Panc1 (cell line): Measurements from ENCODE around the gene MKKS.

Experiments
- CTCF ChIP-seq: fragments of 450-650 bp; IDR thresholded peaks from 2 replicates; pipeline ENCODE4 v1.5.1; 2017; ENCODE audit warnings: mild to moderate bottlenecking
- POLR2AphosphoS5 ChIP-seq: IDR thresholded peaks from 2 replicates; pipeline ENCODE4 v1.6.1; 2012; ENCODE audit warnings: mild to moderate bottlenecking, low read depth, low read length, moderate library complexity
- REST ChIP-seq, 2 experiments: IDR thresholded peaks; 2 replicates each; pipeline ENCODE4 v1.6.1; 2011 to 2012; ENCODE audit warnings: low read depth in 2 of 2, control low read depth in 1 of 2, low read length in 1 of 2, mild to moderate bottlenecking in 1 of 2, moderate library complexity in 1 of 2; ENCODE audit not compliant: insufficient read depth in 1 of 2
- SIN3A ChIP-seq: IDR thresholded peaks from 2 replicates; pipeline ENCODE4 v1.6.1; 2012; ENCODE audit warnings: low read depth, mild to moderate bottlenecking, low read length, moderate library complexity, borderline replicate concordance; ENCODE audit not compliant: insufficient read depth

DNA sequence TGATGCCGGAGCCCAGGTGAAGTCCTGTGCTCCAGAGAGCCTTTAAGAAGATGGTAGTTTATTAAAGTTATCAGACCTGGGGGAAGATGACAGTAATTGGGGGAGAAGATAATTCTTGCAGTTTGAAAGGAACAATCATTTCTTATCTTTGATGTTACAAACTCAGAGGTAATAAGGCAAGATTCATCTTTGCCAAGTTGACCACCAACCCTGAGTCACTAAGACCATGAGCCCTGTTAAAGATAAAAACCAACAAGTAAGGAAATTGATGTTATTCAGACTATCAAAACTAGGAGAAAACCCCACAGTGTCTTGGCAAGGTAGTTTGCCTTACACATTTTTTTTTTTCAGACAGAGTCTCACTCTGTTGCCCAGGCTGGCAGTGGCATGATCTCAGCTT, 73.1 kb downstream of the MKKS start:
- TF ChIP-seq CTCF = no peak
- no peak for TF ChIP-seq SIN3A
- TF ChIP-seq REST (IDR thresholded peaks at IDR 0.05; ENCODE audit: insufficient read depth in 1 of 2, low read depth in 2 of 2, low read length in 1 of 2) = no peak
- TF ChIP-seq POLR2AphosphoS5 = no peak
